Panc1 (cell line): ENCODE measurements around the gene KIRREL3. TPM values are rescaled to one million over a fixed set of nuclear protein-coding genes. Genes with fewer than 3 reads are reported as not detected.

Source experiments
- ATAC-seq: fragments of 200-7000 bp; cut with Tn5 transposase; 2 replicates; pipeline ENCODE4 v1.9.1; 2020; ENCODE audit warnings: mild to moderate bottlenecking, moderate library complexity
- BruUV-seq: library from RNA; stranded (reverse); fragments of 400-500 nt; replicated peaks from 2 replicates; lab custom pipeline; 2021; lab: Mats Ljungman, UMichigan
- CTCF ChIA-PET: fragments of 300-600 bp; sonication (Branson Sonifier 250); formaldehyde crosslinking; loops from one replicate; lab custom pipeline; 2022; ENCODE audit warnings: antibody characterized with exemption; lab: Charles Lee
- POLR2A ChIA-PET: fragments of 300-600 bp; sonication (Branson Sonifier 250); formaldehyde crosslinking; loops from one replicate; lab custom pipeline; 2022; ENCODE audit warnings: antibody characterized with exemption; lab: Charles Lee
- DNase-seq: peaks from one replicate; pipeline ENCODE4 v3.0.0-alpha.2; 2010; ENCODE audit warnings: low read depth, low spot score
- H3K27ac ChIP-seq: 2 replicates; pipeline ENCODE4 v1.5.1; 2011; ENCODE audit warnings: mild to moderate bottlenecking, low read length, inconsistent platforms
- H3K27me3 ChIP-seq: fragments of 200-500 bp; sonication (Bioruptor generic); 2 replicates; pipeline ENCODE4 v1.6.0; 2014; ENCODE audit warnings: low read length, inconsistent platforms; ENCODE audit not compliant: control insufficient read depth, insufficient read depth
- H3K36me3 ChIP-seq: fragments of 200-500 bp; sonication (Bioruptor generic); 2 replicates; pipeline ENCODE4 v1.5.1; 2014; ENCODE audit warnings: inconsistent platforms, mild to moderate bottlenecking, low read length, moderate library complexity; ENCODE audit not compliant: control insufficient read depth, insufficient read depth
- H3K4me1 ChIP-seq: 2 replicates; pipeline ENCODE4 v1.5.1; 2011; ENCODE audit warnings: inconsistent platforms, mild to moderate bottlenecking, low read length, moderate library complexity; ENCODE audit not compliant: control insufficient read depth, insufficient read depth
- H3K4me3 ChIP-seq, 2 experiments: 2 replicates each; pipeline ENCODE4 v1.5.1; 2011 to 2012; ENCODE audit warnings: low read depth in 2 of 2, low read length in 2 of 2, mild to moderate bottlenecking in 2 of 2, inconsistent platforms in 1 of 2, moderate library complexity in 1 of 2
- H3K9me3 ChIP-seq: fragments of 200-500 bp; sonication (Bioruptor generic); 2 replicates; pipeline ENCODE4 v1.5.1; 2014; ENCODE audit warnings: low read depth, mild to moderate bottlenecking, inconsistent platforms, low read length, moderate library complexity; ENCODE audit not compliant: control insufficient read depth, insufficient read depth
- POLR2AphosphoS5 ChIP-seq: IDR thresholded peaks from 2 replicates; pipeline ENCODE4 v1.6.1; 2012; ENCODE audit warnings: mild to moderate bottlenecking, low read depth, low read length, moderate library complexity
- SIN3A ChIP-seq: IDR thresholded peaks from 2 replicates; pipeline ENCODE4 v1.6.1; 2012; ENCODE audit warnings: low read depth, mild to moderate bottlenecking, low read length, moderate library complexity, borderline replicate concordance; ENCODE audit not compliant: insufficient read depth
- TCF7L2 ChIP-seq: IDR thresholded peaks from 2 replicates; pipeline ENCODE4 v1.6.1; 2011; ENCODE audit warnings: mild to moderate bottlenecking, low read depth, low read length, inconsistent platforms
- in situ Hi-C: cut with HindIII; loops from 2 replicates; pipeline ENCODE4 v1.10.0; 2016; ENCODE audit warnings: low sequenced_read_pairs, low pct_unique_long_range_greater_than_20kb
- intact Hi-C: fragments of 100-400 bp; cut with micrococcal nuclease; formaldehyde crosslinking; loops from one replicate; pipeline ENCODE4 v1.10.0; 2022; ENCODE audit not compliant: unreplicated experiment
- total RNA-seq: library from RNA; stranded (reverse); gene quantifications from one replicate; pipeline ENCODE4 v1.2.1, GENCODE V29; 2021; ENCODE audit not compliant: unreplicated experiment
- TF ChIP-seq, protein P1 (sequence below), 2 experiments: IDR thresholded peaks; 2 replicates each; pipeline ENCODE4 v1.6.1; 2011 to 2012; ENCODE audit warnings: low read depth in 2 of 2, control low read depth in 1 of 2, low read length in 1 of 2, mild to moderate bottlenecking in 1 of 2, moderate library complexity in 1 of 2; ENCODE audit not compliant: insufficient read depth in 1 of 2
- TF ChIP-seq, protein P2 (sequence below): fragments of 450-650 bp; IDR thresholded peaks from 2 replicates; pipeline ENCODE4 v1.5.1; 2017; ENCODE audit warnings: mild to moderate bottlenecking

The KIRREL3 gene
- total RNA-seq, 1 experiment from 2014 or later, result 0.36 TPM

DNA sequence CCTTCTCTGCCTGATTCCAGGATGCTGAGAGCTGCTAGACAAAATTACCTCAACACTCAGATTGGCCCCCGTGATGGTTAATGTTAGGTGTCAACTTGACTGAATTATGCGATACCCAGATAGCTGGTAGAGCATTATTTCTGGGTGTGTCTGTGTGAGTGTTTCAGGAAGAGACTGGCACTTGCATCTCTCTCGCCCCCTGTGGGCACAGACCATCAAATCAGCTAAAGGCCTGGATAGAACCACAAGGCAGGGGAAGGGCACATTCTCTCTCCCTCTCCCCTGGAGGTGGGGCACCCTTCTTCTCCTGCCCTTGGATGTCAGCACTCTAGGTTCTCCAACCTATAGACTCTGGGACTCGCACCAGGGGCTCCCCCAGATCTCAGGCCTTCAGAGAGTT lies 79.7 kb downstream of the KIRREL3 start:
- no peak for ATAC-seq
- Histone ChIP-seq H3K4me1 (no peaks in the 10 kb centered on the region), H3K36me3 (no peaks in the 10 kb centered on the region), H3K27ac (no peak overlapping the region), H3K9me3 (no peaks in the 10 kb centered on the region), H3K27me3 (no peaks in the 10 kb centered on the region), H3K4me3 (no peak overlapping the region)
- TF ChIP-seq, protein P1, sequence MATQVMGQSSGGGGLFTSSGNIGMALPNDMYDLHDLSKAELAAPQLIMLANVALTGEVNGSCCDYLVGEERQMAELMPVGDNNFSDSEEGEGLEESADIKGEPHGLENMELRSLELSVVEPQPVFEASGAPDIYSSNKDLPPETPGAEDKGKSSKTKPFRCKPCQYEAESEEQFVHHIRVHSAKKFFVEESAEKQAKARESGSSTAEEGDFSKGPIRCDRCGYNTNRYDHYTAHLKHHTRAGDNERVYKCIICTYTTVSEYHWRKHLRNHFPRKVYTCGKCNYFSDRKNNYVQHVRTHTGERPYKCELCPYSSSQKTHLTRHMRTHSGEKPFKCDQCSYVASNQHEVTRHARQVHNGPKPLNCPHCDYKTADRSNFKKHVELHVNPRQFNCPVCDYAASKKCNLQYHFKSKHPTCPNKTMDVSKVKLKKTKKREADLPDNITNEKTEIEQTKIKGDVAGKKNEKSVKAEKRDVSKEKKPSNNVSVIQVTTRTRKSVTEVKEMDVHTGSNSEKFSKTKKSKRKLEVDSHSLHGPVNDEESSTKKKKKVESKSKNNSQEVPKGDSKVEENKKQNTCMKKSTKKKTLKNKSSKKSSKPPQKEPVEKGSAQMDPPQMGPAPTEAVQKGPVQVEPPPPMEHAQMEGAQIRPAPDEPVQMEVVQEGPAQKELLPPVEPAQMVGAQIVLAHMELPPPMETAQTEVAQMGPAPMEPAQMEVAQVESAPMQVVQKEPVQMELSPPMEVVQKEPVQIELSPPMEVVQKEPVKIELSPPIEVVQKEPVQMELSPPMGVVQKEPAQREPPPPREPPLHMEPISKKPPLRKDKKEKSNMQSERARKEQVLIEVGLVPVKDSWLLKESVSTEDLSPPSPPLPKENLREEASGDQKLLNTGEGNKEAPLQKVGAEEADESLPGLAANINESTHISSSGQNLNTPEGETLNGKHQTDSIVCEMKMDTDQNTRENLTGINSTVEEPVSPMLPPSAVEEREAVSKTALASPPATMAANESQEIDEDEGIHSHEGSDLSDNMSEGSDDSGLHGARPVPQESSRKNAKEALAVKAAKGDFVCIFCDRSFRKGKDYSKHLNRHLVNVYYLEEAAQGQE (IDR thresholded peaks at IDR 0.05; ENCODE audit: insufficient read depth in 1 of 2, low read depth in 2 of 2, low read length in 1 of 2), result no peak
- TF ChIP-seq TCF7L2 (no peak), POLR2AphosphoS5 (no peak), SIN3A (no peak)
- TF ChIP-seq, protein P2, sequence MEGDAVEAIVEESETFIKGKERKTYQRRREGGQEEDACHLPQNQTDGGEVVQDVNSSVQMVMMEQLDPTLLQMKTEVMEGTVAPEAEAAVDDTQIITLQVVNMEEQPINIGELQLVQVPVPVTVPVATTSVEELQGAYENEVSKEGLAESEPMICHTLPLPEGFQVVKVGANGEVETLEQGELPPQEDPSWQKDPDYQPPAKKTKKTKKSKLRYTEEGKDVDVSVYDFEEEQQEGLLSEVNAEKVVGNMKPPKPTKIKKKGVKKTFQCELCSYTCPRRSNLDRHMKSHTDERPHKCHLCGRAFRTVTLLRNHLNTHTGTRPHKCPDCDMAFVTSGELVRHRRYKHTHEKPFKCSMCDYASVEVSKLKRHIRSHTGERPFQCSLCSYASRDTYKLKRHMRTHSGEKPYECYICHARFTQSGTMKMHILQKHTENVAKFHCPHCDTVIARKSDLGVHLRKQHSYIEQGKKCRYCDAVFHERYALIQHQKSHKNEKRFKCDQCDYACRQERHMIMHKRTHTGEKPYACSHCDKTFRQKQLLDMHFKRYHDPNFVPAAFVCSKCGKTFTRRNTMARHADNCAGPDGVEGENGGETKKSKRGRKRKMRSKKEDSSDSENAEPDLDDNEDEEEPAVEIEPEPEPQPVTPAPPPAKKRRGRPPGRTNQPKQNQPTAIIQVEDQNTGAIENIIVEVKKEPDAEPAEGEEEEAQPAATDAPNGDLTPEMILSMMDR, result no peak
- in situ Hi-C loops, result no loop called here
- no peak for DNase-seq
- no TSS peak for BruUV-seq
- POLR2A ChIA-PET, result no interaction called here
- intact Hi-C loops, result no loop called here
- CTCF ChIA-PET, result no interaction called here

DNA sequence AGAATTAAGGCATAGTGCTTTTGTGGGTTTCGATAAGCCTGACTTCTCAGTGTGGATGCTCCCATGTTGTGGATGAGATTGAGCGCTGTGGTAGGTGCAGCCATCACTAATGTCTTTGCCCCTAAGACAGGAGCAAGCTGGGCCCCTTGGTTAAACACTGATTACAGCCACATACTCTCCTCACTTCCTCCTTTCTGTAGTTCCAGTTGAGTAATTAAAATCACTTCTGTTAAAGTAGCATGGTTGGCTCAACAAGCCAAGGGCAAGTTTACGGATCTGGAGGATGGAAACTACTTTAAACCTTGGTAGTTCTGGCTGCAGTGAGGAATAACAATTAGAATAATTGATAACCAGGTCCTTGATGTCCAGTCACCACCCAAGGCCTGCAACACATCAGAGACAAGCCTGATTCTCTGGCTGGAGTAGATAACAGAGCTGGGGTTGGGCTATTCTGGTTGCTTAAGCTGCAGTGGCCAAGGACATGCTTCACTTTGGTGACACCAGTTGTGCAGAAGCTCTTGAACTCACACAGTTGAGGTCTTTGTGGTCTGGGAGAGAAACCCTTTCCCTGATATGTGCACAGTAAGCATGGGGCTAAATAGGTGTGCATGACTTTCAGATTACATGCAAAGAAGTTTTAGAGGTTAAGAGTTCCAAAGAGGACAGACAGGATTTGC lies 81.3 kb downstream of the KIRREL3 start:
- in situ Hi-C loops, result no loop called here
- intact Hi-C loops, result no loop called here
- H3K27me3 ChIP-seq, result no peaks in the 10 kb centered on the region
- DNase-seq (no peak), ATAC-seq (no peak)
- TF ChIP-seq POLR2AphosphoS5 (no peak), SIN3A (no peak)
- TF ChIP-seq, protein P1 (IDR thresholded peaks at IDR 0.05; ENCODE audit: insufficient read depth in 1 of 2, low read depth in 2 of 2, low read length in 1 of 2), result no peak
- ChIA-PET CTCF (no interaction called here), POLR2A (no interaction called here)
- no peak overlapping the region for H3K4me3 ChIP-seq
- no peaks in the 10 kb centered on the region for H3K9me3 ChIP-seq
- no peaks in the 10 kb centered on the region for H3K36me3 ChIP-seq
- H3K4me1 ChIP-seq, result no peaks in the 10 kb centered on the region
- H3K27ac ChIP-seq, result no peak overlapping the region
- BruUV-seq, result no TSS peak
